GM19438 (cell line): ENCODE measurements around the gene NPY1R.

Experiments used
- ATAC-seq: cut with Tn5 transposase; IDR thresholded peaks from one replicate; pipeline ENCODE4 v1.9.1; 2021; ENCODE audit warnings: low read depth; ENCODE audit not compliant: unreplicated experiment

NPY1R gene

DNA sequence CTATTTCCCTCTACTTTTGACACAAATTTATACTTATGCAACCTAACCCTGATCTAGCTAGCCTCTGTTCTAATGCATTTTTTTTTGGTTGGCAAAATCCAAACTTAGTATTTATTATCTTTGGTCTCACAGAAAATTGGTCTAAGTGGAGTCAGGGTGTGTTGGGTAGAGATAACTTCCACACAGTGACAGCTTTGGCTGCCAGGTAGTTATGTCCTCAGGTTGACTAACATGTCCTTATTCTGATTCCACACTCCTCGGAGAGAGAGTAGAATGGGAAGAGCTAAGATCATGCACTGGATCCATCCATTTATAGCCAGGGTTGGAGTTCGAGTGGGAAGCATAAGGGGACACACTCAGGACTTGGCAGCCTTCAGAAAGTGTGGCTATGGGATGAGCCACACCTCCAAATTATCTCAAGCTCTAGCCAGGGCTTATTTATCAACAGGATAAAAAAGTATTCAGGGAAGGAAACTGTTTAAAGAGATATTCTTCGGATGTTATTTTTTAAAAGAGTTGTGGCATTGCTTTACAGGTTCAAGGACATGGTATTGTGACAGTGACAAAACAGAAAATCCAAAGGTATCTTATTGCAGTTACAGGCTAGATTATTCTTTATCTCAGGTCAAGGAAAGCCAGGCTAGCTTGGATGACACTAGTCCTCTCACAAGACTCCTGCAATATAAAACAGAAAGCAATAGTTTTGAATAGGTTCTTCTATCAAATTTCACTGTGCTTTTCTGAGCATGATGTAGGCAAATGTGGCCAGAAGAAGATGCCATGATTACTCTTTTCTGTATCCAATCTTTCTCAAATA is 51.5 kb downstream of the NPY1R start:
- no peak for ATAC-seq

DNA sequence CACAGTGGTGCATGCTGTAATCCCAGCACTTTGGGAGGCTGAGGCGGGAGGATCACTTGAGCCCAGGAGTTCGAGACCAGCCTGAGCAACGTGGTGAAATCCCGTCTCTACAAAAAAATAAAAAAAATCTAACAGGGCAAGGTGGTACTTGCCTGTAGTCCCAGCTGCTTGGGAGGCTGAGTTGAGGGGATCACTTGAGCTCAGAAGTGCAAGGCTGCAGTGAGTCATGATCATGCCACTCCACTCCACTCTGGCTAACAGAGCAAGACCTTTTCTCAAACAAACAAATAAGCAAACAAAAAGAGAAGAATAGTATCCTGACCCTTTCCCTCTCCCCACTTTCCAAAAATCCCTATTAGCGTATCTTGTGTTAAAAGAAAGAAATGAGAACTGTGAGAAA is 52.7 kb downstream of the NPY1R start:
- no peak for ATAC-seq

DNA sequence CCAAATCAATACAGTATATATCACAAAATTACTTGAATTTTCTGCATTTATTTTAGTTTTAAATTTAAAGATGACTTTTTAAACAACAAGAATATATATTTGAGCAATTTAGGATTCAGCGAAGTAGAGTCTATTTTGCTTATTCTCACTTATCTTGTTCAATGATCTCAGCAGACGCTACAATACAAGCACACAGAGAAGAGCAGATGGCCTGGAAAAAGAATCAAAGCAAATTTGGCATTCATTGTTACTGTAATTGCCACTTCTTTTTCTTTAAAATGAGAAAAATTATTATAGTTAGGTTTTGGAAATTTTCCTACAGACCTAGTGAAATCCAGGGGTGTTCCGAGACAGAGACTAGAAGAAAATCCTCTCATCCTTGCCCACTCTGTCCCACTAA is 57.5 kb downstream of the NPY1R start:
- ATAC-seq = no peak
